H1 (cell line): ENCODE measurements around the gene DNAJB6. TPM values are rescaled to one million over a fixed set of nuclear protein-coding genes. Genes with fewer than 3 reads are reported as not detected.

ENCODE experiments used
- CTCF ChIA-PET: fragments of 300-600 bp; sonication (Branson Sonifier 250); formaldehyde crosslinking; loops from one replicate; lab custom pipeline; 2021; ENCODE audit not compliant: partially characterized antibody; lab: Charles Lee
- POLR2A ChIA-PET: fragments of 300-600 bp; sonication (Branson Sonifier 250); formaldehyde crosslinking; loops from one replicate; lab custom pipeline; 2021; ENCODE audit warnings: inconsistent platforms; ENCODE audit not compliant: partially characterized antibody; lab: Charles Lee
- DNase-seq, 2 experiments: peaks; one replicate each; pipeline versions ENCODE4 v3.0.0 to v3.0.0-alpha.2; 2010 to 2022; ENCODE audit warnings: low spot score in 2 of 2, low read depth in 1 of 2, mixed read lengths in 1 of 2
- FAIRE-seq: peaks from 2 replicates; lab custom pipeline; 2011; peaks lifted over from hg19 to GRCh38; lab: Jason Lieb, UNC
- H2AFZ ChIP-seq: 2 replicates; pipeline ENCODE4 v1.8.1; 2012; ENCODE audit warnings: low read length, inconsistent platforms
- H2AK5ac ChIP-seq: 2 replicates; pipeline ENCODE4 v1.6.1; 2013; ENCODE audit warnings: low read depth, low read length
- H2BK120ac ChIP-seq: replicated peaks from 2 replicates; pipeline ENCODE3; 2013; ENCODE audit warnings: low read depth, low read length, inconsistent platforms
- H2BK12ac ChIP-seq: 2 replicates; pipeline ENCODE4 v1.6.1; 2013; ENCODE audit warnings: low read depth, low read length
- H2BK15ac ChIP-seq: 2 replicates; pipeline ENCODE4 v1.6.1; 2013; ENCODE audit warnings: low read length
- H2BK20ac ChIP-seq: 2 replicates; pipeline ENCODE4 v1.6.1; 2013; ENCODE audit warnings: low read length
- H2BK5ac ChIP-seq: 2 replicates; pipeline ENCODE4 v1.6.1; 2013; ENCODE audit warnings: low read depth, low read length
- H3K14ac ChIP-seq: 2 replicates; pipeline ENCODE4 v1.6.1; 2013; ENCODE audit warnings: inconsistent platforms; ENCODE audit not compliant: insufficient read length
- H3K18ac ChIP-seq: 2 replicates; pipeline ENCODE4 v1.6.1; 2013; ENCODE audit warnings: low read length; ENCODE audit errors: extremely low read depth
- H3K23ac ChIP-seq: 2 replicates; pipeline ENCODE4 v1.6.1; 2013; ENCODE audit warnings: inconsistent platforms; ENCODE audit not compliant: insufficient read length
- H3K23me2 ChIP-seq: 2 replicates; pipeline ENCODE4 v1.6.1; 2013; ENCODE audit warnings: low read depth, low read length
- H3K27ac ChIP-seq: 2 replicates; pipeline ENCODE4 v1.6.1; 2011; ENCODE audit warnings: low read depth, low read length, inconsistent platforms
- H3K27me3 ChIP-seq, 4 experiments: replicated peaks in 1 of 4; 1 replicate in 1 of 4; 2 replicates in 3 of 4; pipeline versions ENCODE4 v1.6.1 to v1.8.1; 2011 to 2013; ENCODE audit warnings: low read length in 3 of 4, mild to moderate bottlenecking in 3 of 4, inconsistent platforms in 2 of 4, mixed read lengths in 2 of 4, moderate library complexity in 1 of 4; ENCODE audit not compliant: control insufficient read depth in 3 of 4, insufficient read depth in 3 of 4; ENCODE audit errors: extremely low read depth in 1 of 4
- H3K36me3 ChIP-seq, 4 experiments: 2 replicates each; pipeline versions ENCODE4 v1.6.1 to v1.8.1; 2011 to 2013; ENCODE audit warnings: mild to moderate bottlenecking in 4 of 4, low read length in 3 of 4, moderate library complexity in 2 of 4, control low read depth in 1 of 4, inconsistent platforms in 1 of 4; ENCODE audit not compliant: insufficient read depth in 4 of 4, control insufficient read depth in 2 of 4
- H3K4ac ChIP-seq: replicated peaks from 2 replicates; pipeline ENCODE3; 2013; ENCODE audit warnings: low read length, low read depth, mixed read lengths, inconsistent platforms; ENCODE audit not compliant: insufficient read length
- H3K4me1 ChIP-seq, 4 experiments: replicated peaks in 1 of 4; 1 replicate in 1 of 4; 2 replicates in 3 of 4; pipeline versions ENCODE4 v1.6.1 to v1.8.1; 2011 to 2013; ENCODE audit warnings: low read length in 3 of 4, inconsistent platforms in 2 of 4, mixed read lengths in 1 of 4; ENCODE audit not compliant: insufficient read depth in 4 of 4, control insufficient read depth in 3 of 4
- H3K4me2 ChIP-seq, 2 experiments: 2 replicates each; pipeline versions ENCODE4 v1.6.1 to v1.8.1; 2011 to 2013; ENCODE audit warnings: low read depth in 2 of 2, low read length in 2 of 2, control low read depth in 1 of 2, inconsistent platforms in 1 of 2, mild to moderate bottlenecking in 1 of 2; ENCODE audit not compliant: insufficient read depth in 1 of 2
- H3K4me3 ChIP-seq, 4 experiments: fragments of 200-600, 300-600 bp in 1 of 4; sonication (generic), shearing (Covaris generic), sonication (Bioruptor Twin) in 1 of 4; 2 replicates each; pipeline versions ENCODE4 v1.5.1 to v1.8.1; 2011 to 2016; ENCODE audit warnings: low read length in 4 of 4, low read depth in 3 of 4, control low read depth in 2 of 4, inconsistent platforms in 2 of 4, mild to moderate bottlenecking in 2 of 4, mixed read lengths in 1 of 4, moderate library complexity in 1 of 4; ENCODE audit not compliant: insufficient read depth in 2 of 4; ENCODE audit errors: extremely low read depth in 1 of 4
- H3K56ac ChIP-seq: replicated peaks from 2 replicates; pipeline ENCODE3; 2013; ENCODE audit warnings: low read depth, mild to moderate bottlenecking, mixed read lengths, low read length, inconsistent platforms; ENCODE audit not compliant: insufficient read length
- H3K79me1 ChIP-seq: 2 replicates; pipeline ENCODE4 v1.6.1; 2013; ENCODE audit warnings: low read depth, low read length, control low read depth
- H3K79me2 ChIP-seq, 2 experiments: 2 replicates each; pipeline versions ENCODE4 v1.6.1 to v1.8.1; 2012 to 2013; ENCODE audit warnings: low read length in 2 of 2, mild to moderate bottlenecking in 2 of 2, inconsistent platforms in 1 of 2; ENCODE audit not compliant: insufficient read depth in 2 of 2, control insufficient read depth in 1 of 2
- H3K9ac ChIP-seq, 4 experiments: replicated peaks in 1 of 4; 1 replicate in 1 of 4; 2 replicates in 3 of 4; pipeline versions ENCODE4 v1.6.1 to v1.8.1; 2011 to 2013; ENCODE audit warnings: low read depth in 3 of 4, low read length in 3 of 4, control low read depth in 2 of 4, mild to moderate bottlenecking in 2 of 4, moderate library complexity in 2 of 4, inconsistent platforms in 1 of 4; ENCODE audit errors: extremely low read depth in 1 of 4
- H3K9me3 ChIP-seq, 2 experiments: 2 replicates each; pipeline versions ENCODE4 v1.6.1 to v1.8.1; 2012 to 2013; ENCODE audit warnings: mild to moderate bottlenecking in 2 of 2, moderate library complexity in 2 of 2, control low read depth in 1 of 2, inconsistent platforms in 1 of 2, low read depth in 1 of 2, low read length in 1 of 2, mixed read lengths in 1 of 2; ENCODE audit not compliant: insufficient read depth in 2 of 2
- H4K20me1 ChIP-seq, 2 experiments: replicated peaks in 1 of 2; 2 replicates each; pipeline versions ENCODE3 to v1.8.1; 2011 to 2013; ENCODE audit warnings: inconsistent platforms in 2 of 2, low read length in 2 of 2, mild to moderate bottlenecking in 1 of 2; ENCODE audit not compliant: insufficient read depth in 2 of 2, control insufficient read depth in 1 of 2
- H4K5ac ChIP-seq: 2 replicates; pipeline ENCODE4 v1.6.1; 2013; ENCODE audit warnings: low read length, low read depth, mixed read lengths, inconsistent platforms; ENCODE audit not compliant: insufficient read length
- H4K8ac ChIP-seq: 2 replicates; pipeline ENCODE4 v1.8.0; 2013; ENCODE audit warnings: mild to moderate bottlenecking, moderate library complexity, low read length, inconsistent platforms; ENCODE audit not compliant: insufficient read depth; ENCODE audit errors: extremely low read depth
- H4K91ac ChIP-seq: replicated peaks from 2 replicates; pipeline ENCODE3; 2013; ENCODE audit warnings: low read length, mixed read lengths, inconsistent platforms; ENCODE audit not compliant: insufficient read length
- CBX5 ChIP-seq: fragments of 300-800, 300-1000 bp; sonication (generic); IDR thresholded peaks from 2 replicates; pipeline ENCODE4 v1.7.1; 2016; ENCODE audit warnings: antibody characterized with exemption, low read length, low read depth
- CHD2 ChIP-seq: IDR thresholded peaks from 2 replicates; pipeline ENCODE4 v1.6.1; 2012; ENCODE audit warnings: low read length, improper control_type of control experiment
- JUND ChIP-seq: IDR thresholded peaks from 2 replicates; pipeline ENCODE4 v1.6.1; 2011; ENCODE audit warnings: mild to moderate bottlenecking, improper control_type of control experiment, low read length
- SIN3A ChIP-seq, 2 experiments: IDR thresholded peaks in 1 of 2; conservative IDR thresholded peaks in 1 of 2; 2 replicates each; pipeline ENCODE4 v1.6.1; 2011 to 2012; ENCODE audit warnings: low read length in 2 of 2, improper control_type of control experiment in 1 of 2, low read depth in 1 of 2, mild to moderate bottlenecking in 1 of 2
- SRF ChIP-seq: IDR thresholded peaks from 2 replicates; pipeline ENCODE4 v1.6.1; 2011; ENCODE audit warnings: mild to moderate bottlenecking, low read depth, low read length, moderate library complexity
- TAF7 ChIP-seq: optimal IDR thresholded peaks from 2 replicates; pipeline ENCODE3; 2011; ENCODE audit warnings: low read depth, mild to moderate bottlenecking, inconsistent platforms, low read length, moderate library complexity, borderline replicate concordance
- WGBS, 2 experiments: shearing (Covaris generic) in 1 of 2; methylation state at CpG; one replicate each; pipeline versions ENCODE4 v1.1.6 to v1.1.7; 2013 to 2015; ENCODE audit warnings: low lambda C conversion rate in 2 of 2, mixed read lengths in 2 of 2, inconsistent platforms in 1 of 2, low coverage in 1 of 2, missing lambda C conversion rate in 1 of 2; ENCODE audit not compliant: insufficient replicate concordance in 2 of 2, insufficient coverage in 1 of 2, insufficient read length in 1 of 2; ENCODE audit errors: extremely low coverage in 1 of 2, missing lambda C conversion rate in 1 of 2; 5-methylcytosine and 5-hydroxymethylcytosine counted together
- polyA plus RNA-seq, 7 experiments: library from polyadenylated mRNA; depleted of rRNA in 3 of 7; stranded (reverse) in 5 of 7; unstranded in 2 of 7; fragments of >200 nt in 5 of 7; fragments of 200-250 nt in 2 of 7; gene quantifications; 1 replicate in 5 of 7; 2 replicates in 1 of 7; 4 replicates in 1 of 7; pipeline versions ENCODE4 v1.2.1 to v1.2.3, GENCODE V29; 2011 to 2013; ENCODE audit warnings: missing spikeins in 2 of 7, mixed read lengths in 2 of 7
- total RNA-seq: library from RNA; stranded (reverse); fragmentation: NEBNext Ultra II Directional; extraction: Animal tissue kit (Norgen Biotek cat#: 25700); gene quantifications from 2 replicates; pipeline ENCODE4 v1.2.1, GENCODE V29; 2021
- TF ChIP-seq, protein P1 (sequence below): IDR thresholded peaks from 2 replicates; pipeline ENCODE4 v1.6.1; 2012; ENCODE audit warnings: inconsistent platforms

DNAJB6 gene
- total and polyA plus RNA-seq, 2 of the 8 experiments (the other 6 are each of a cell fraction or from before 2014, with no cell fraction given) = 166 to 295 TPM

DNA sequence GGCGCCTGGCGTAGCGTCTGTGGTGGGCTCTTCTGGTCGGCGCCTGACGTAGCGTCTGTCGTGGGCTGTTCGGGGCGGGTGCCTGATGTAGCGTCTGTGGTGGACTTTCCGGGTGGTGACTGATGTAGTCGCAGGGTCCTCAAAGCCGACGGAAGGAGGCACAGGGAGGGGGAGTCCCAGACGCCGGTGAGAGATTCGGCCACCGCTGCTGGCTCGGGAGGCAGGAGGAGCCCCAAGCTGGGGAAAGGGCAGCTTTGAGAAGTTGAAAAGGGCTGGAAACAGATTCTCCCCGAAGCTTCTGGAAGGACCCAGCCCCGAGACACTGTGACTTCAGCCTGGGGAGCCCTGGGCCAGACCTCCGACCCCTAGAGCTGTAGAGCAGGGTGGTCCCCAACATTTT, 105.7 kb downstream of the DNAJB6 start:
- no peak overlapping the region for H3K18ac ChIP-seq
- H3K4me1 ChIP-seq = no peaks in the 10 kb centered on the region; a peak in 1 of 7 replicates
- no peak overlapping the region for H3K4me2 ChIP-seq
- H2BK5ac ChIP-seq = no peak overlapping the region
- CTCF ChIA-PET = interaction anchor here (0.7 to 1.3 kb wide), 2 partner anchors 8 to 58 kb away, joined by 3 read pairs; no protein-coding TSS in a partner anchor
- FAIRE-seq = no peak
- DNase-seq = peak in 1 of 2 experiments; percentile 24
- TF ChIP-seq TAF7 (no peak), SRF (no peak), CHD2 (no peak), CBX5 (no peak), JUND (no peak), SIN3A (conservative IDR thresholded peaks at IDR 0.05 in 1 of 2, IDR thresholded peaks at IDR 0.05 in 1 of 2; ENCODE audit: low read depth in 1 of 2, low read length in 2 of 2) (no peak)
- TF ChIP-seq, protein P1, sequence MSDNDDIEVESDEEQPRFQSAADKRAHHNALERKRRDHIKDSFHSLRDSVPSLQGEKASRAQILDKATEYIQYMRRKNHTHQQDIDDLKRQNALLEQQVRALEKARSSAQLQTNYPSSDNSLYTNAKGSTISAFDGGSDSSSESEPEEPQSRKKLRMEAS = no peak
- no peak overlapping the region for H3K23ac ChIP-seq
- no peaks in the 10 kb centered on the region for H3K36me3 ChIP-seq
- H3K4ac ChIP-seq = no peak overlapping the region
- H3K79me2 ChIP-seq = no peaks in the 10 kb centered on the region
- no peak overlapping the region for H2AK5ac ChIP-seq
- no peaks in the 10 kb centered on the region for H3K23me2 ChIP-seq
- H4K91ac ChIP-seq = no peak overlapping the region
- no peaks in the 10 kb centered on the region for H4K20me1 ChIP-seq
- H3K27ac ChIP-seq = no peak overlapping the region
- H2AFZ ChIP-seq = no peak overlapping the region
- no peak overlapping the region for H2BK20ac ChIP-seq
- no peak overlapping the region for H2BK120ac ChIP-seq
- H4K8ac ChIP-seq = no peak overlapping the region
- H3K14ac ChIP-seq = no peak overlapping the region
- 95% methylated on average over 23 of the region's 23 CpGs; no CpG with 5 or more reads in 1 of the 2 experiments for WGBS, 2 experiments
- no peaks in the 10 kb centered on the region for H3K79me1 ChIP-seq
- no peak overlapping the region for H4K5ac ChIP-seq
- H2BK12ac ChIP-seq = no peak overlapping the region
- H3K4me3 ChIP-seq = no peak overlapping the region
- H3K27me3 ChIP-seq = peaks cover 0 to 2% (median 0%) of the 10 kb centered on the region in 4 experiments; a peak in 1 of 7 replicates
- peaks cover 16 to 26% of the 10 kb centered on the region in 2 experiments for H3K9me3 ChIP-seq
- no peak overlapping the region for H2BK15ac ChIP-seq
- POLR2A ChIA-PET = no interaction called here
- H3K9ac ChIP-seq = no peak overlapping the region
- no peak overlapping the region for H3K56ac ChIP-seq
